Endodermal cell (in vitro differentiated cells): ENCODE results near the gene MADD. TPM values are rescaled to one million over a fixed set of nuclear protein-coding genes. Genes with fewer than 3 reads are reported as not detected.
"Not testable (repeated sequence)": the region's sequence is repeated elsewhere in the genome, so short reads cannot be mapped to it uniquely, and the experiment has no call there.

Experiments
- DNase-seq: peaks from one replicate; pipeline ENCODE4 v3.0.0-alpha.2; 2017
- H3K27ac ChIP-seq: 2 replicates; pipeline ENCODE4 v1.5.1; 2013; ENCODE audit warnings: mild to moderate bottlenecking, low read depth, low read length, moderate library complexity
- H3K27me3 ChIP-seq: 2 replicates; pipeline ENCODE4 v1.6.1; 2013; ENCODE audit warnings: mild to moderate bottlenecking, low read length, moderate library complexity; ENCODE audit not compliant: insufficient read depth, control insufficient read depth, poor library complexity, severe bottlenecking
- H3K36me3 ChIP-seq: 2 replicates; pipeline ENCODE4 v1.7.0; 2013; ENCODE audit warnings: mild to moderate bottlenecking, low read length, moderate library complexity; ENCODE audit not compliant: control insufficient read depth, insufficient read depth
- H3K4me1 ChIP-seq: one replicate; pipeline ENCODE4 v1.7.0; 2013; ENCODE audit warnings: low read length; ENCODE audit not compliant: control insufficient read depth, insufficient read depth
- H3K4me3 ChIP-seq: 2 replicates; pipeline ENCODE4 v1.5.1; 2013; ENCODE audit warnings: mild to moderate bottlenecking, low read length, moderate library complexity
- H3K9ac ChIP-seq: 2 replicates; pipeline ENCODE4 v1.6.1; 2013; ENCODE audit warnings: mild to moderate bottlenecking, low read length, moderate library complexity; ENCODE audit not compliant: poor library complexity, severe bottlenecking; ENCODE audit errors: extremely low read depth
- H3K9me3 ChIP-seq: 2 replicates; pipeline ENCODE4 v1.6.1; 2013; ENCODE audit warnings: mild to moderate bottlenecking, low read length, moderate library complexity; ENCODE audit not compliant: control insufficient read depth
- H3K27ac Mint-ChIP-seq: 2 replicates; pipeline ENCODE4 v1.8.0; 2020; ENCODE audit warnings: mixed read lengths
- H3K27me3 Mint-ChIP-seq: 2 replicates; pipeline ENCODE4 v1.8.0; 2021; ENCODE audit warnings: mild to moderate bottlenecking, mixed read lengths; ENCODE audit not compliant: insufficient read depth
- H3K36me3 Mint-ChIP-seq: 2 replicates; pipeline ENCODE4 v1.8.0; 2020; ENCODE audit warnings: low read depth, mixed read lengths
- H3K4me1 Mint-ChIP-seq: 2 replicates; pipeline ENCODE4 v1.8.0; 2020; ENCODE audit warnings: mixed read lengths
- H3K4me3 Mint-ChIP-seq: 2 replicates; pipeline ENCODE4 v1.8.0; 2020; ENCODE audit warnings: mild to moderate bottlenecking, moderate library complexity, mixed read lengths
- H3K9me3 Mint-ChIP-seq: 2 replicates; pipeline ENCODE4 v1.8.0; 2020; ENCODE audit warnings: mild to moderate bottlenecking, mixed read lengths
- WGBS, 2 experiments: methylation state at CpG; one replicate each; pipeline versions ENCODE4 v1.1.5 to v1.1.7; 2013; ENCODE audit warnings: missing lambda C conversion rate in 2 of 2, mixed read lengths in 1 of 2; ENCODE audit not compliant: insufficient coverage in 1 of 2, insufficient read length in 1 of 2; 5-methylcytosine and 5-hydroxymethylcytosine counted together
- total RNA-seq, 2 donors: library from RNA; stranded (reverse); fragmentation: NEBNext Ultra II Directional in 1 of 2; extraction: Animal tissue kit (Norgen Biotek cat#: 25700) in 1 of 2; gene quantifications; 2 replicates in 1 of 2; 3 replicates in 1 of 2; pipeline ENCODE4 v1.2.1, GENCODE V29; 2021
- TF ChIP-seq, protein P1 (sequence below): fragments of 200-600 bp; sonication (generic); conservative IDR thresholded peaks from 2 replicates; pipeline ENCODE4 v1.5.0; 2021; ENCODE audit warnings: antibody characterized with exemption, mild to moderate bottlenecking

The MADD gene
- total RNA-seq, 2 donors from 2014 or later, result 30.2 to 36.0 TPM

DNA sequence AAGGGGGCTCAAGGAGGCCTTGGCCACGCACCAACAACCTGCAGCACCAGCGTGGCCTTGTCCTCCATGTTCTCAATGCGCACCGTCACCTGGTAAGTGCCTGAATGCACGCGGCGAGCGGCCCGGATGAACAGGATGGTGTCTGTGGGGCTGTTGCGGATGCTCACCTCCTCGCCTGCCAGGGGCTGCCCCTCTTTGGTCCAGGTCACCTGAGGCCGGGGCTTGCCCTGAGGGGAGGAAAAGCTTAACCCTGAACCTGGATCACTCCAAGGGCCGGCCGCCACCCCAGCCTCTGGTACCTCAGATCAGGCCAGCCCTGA, 63.6 kb downstream of the MADD start:
- DNase-seq, result no peak

DNA sequence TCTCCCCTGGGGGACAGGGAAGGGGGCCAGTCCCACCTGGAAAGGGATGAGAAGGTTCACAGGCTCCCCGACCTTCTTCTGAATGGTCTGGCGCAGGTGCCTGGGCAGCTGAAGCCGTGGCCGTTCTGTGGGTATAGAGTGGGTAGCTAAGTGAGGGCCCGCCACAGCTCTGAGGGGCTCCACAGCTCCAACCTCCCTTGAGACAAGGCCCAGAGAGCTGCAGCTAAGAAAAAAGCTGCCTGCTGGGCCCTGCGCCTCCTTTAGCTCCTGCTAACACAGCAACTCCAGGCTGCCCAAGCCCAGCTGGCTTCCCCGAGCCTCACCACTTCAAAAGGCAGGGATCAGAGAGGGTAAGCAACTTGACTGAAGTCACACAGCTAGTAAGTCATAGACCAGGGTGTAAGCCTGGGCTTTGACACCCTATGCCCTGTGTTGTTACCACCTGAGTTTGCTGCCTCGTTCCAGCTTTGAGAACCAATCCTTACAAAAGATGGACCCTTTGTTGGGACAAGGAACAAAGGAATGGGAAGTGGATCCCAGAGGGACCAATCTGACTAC, 64.0 kb downstream of the MADD start:
- no peaks in the 10 kb centered on the region for H3K9me3 ChIP-seq

More for the DNA sequence above, 63.6 kb downstream of the MADD start:
- Histone ChIP-seq H3K27ac (no peak overlapping the region), H3K36me3 (no peaks in the 10 kb centered on the region), H3K9me3 (no peaks in the 10 kb centered on the region), H3K4me3 (no peak overlapping the region), H3K4me1 (no peaks in the 10 kb centered on the region), H3K9ac (no peak overlapping the region), H3K27me3 (no peaks in the 10 kb centered on the region)
- peaks cover 8% of the 10 kb centered on the region for H3K36me3 Mint-ChIP-seq
- H3K9me3 Mint-ChIP-seq, result no peaks in the 10 kb centered on the region
- no peak overlapping the region for H3K4me3 Mint-ChIP-seq
- H3K27ac Mint-ChIP-seq, result no peak overlapping the region
- no peaks in the 10 kb centered on the region for H3K27me3 Mint-ChIP-seq
- no peaks in the 10 kb centered on the region for H3K4me1 Mint-ChIP-seq
- TF ChIP-seq, protein P1, sequence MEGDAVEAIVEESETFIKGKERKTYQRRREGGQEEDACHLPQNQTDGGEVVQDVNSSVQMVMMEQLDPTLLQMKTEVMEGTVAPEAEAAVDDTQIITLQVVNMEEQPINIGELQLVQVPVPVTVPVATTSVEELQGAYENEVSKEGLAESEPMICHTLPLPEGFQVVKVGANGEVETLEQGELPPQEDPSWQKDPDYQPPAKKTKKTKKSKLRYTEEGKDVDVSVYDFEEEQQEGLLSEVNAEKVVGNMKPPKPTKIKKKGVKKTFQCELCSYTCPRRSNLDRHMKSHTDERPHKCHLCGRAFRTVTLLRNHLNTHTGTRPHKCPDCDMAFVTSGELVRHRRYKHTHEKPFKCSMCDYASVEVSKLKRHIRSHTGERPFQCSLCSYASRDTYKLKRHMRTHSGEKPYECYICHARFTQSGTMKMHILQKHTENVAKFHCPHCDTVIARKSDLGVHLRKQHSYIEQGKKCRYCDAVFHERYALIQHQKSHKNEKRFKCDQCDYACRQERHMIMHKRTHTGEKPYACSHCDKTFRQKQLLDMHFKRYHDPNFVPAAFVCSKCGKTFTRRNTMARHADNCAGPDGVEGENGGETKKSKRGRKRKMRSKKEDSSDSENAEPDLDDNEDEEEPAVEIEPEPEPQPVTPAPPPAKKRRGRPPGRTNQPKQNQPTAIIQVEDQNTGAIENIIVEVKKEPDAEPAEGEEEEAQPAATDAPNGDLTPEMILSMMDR, result no peak
- 92 to 100% methylated on average over 8 to 14 of the region's 14 CpGs for WGBS, 2 experiments

DNA sequence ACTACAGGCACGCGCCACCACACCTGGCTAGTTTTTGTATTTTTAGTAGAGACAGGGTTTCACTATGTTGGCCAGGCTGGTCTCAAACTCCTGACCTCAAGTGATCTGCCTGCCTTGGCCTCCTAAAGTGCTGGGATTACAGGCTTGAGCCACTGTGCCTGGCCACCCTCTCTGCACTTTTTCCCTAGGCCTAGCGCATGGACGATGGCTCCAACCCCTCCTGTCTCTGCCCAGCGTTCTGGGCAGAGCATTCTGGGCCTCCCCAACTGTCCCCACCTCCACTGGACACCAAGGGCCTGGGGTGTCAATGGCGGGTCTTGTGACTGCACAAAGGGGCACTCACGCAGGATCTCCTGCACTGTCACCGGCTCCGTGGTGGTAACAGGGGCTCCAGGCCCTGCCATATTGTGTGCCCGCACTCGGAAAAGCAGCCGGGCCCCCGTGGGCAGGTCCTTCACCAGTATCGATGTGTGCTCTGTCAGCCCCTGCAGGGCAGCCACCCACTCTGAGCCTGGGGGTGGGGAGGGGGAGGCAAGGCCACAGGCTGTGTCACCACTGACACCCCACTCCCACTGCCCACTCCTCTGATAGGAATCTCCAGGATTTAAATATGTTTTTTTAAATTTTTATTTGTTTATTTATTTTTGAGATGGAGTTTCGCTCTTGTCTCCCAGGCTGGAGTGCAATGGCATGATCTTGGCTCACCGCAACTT, 64.9 kb downstream of the MADD start:
- not testable (repeated sequence) for H3K27me3 Mint-ChIP-seq, H3K4me3 ChIP-seq, H3K27ac Mint-ChIP-seq, H3K27me3 ChIP-seq, H3K9me3 Mint-ChIP-seq, H3K36me3 ChIP-seq, H3K36me3 Mint-ChIP-seq, DNase-seq, H3K4me3 Mint-ChIP-seq, H3K9ac ChIP-seq, H3K4me1 ChIP-seq, H3K4me1 Mint-ChIP-seq, H3K9me3 ChIP-seq, H3K27ac ChIP-seq
- 92 to 93% methylated on average over 8 to 16 of the region's 16 CpGs for WGBS, 2 experiments

More for the DNA sequence above, 64.0 kb downstream of the MADD start:
- Histone ChIP-seq H3K9ac (no peak overlapping the region), H3K4me3 (no peak overlapping the region), H3K36me3 (no peaks in the 10 kb centered on the region), H3K27ac (no peak overlapping the region), H3K4me1 (no peaks in the 10 kb centered on the region), H3K27me3 (no peaks in the 10 kb centered on the region)
- Mint-ChIP-seq H3K4me1 (no peaks in the 10 kb centered on the region), H3K36me3 (peaks cover 3% of the 10 kb centered on the region), H3K27ac (no peak overlapping the region), H3K27me3 (no peaks in the 10 kb centered on the region), H3K4me3 (no peak overlapping the region), H3K9me3 (no peaks in the 10 kb centered on the region)
- TF ChIP-seq, protein P1, result no peak
- no peak for DNase-seq
- 91 to 97% methylated on average over 6 to 8 of the region's 8 CpGs for WGBS, 2 experiments
